Neural crest cell (in vitro differentiated cells): ENCODE results near the gene STPG3. TPM values are rescaled to one million over a fixed set of nuclear protein-coding genes. Genes with fewer than 3 reads are reported as not detected.

Experiments used
- DNase-seq: peaks from one replicate; pipeline ENCODE4 v3.0.0; 2021; ENCODE audit warnings: low read depth, mixed read lengths, low spot score
- H3K27ac Mint-ChIP-seq: one replicate; pipeline ENCODE4 v1.8.0; 2021; ENCODE audit warnings: mild to moderate bottlenecking, mixed read lengths; ENCODE audit not compliant: unreplicated experiment
- H3K27me3 Mint-ChIP-seq: 2 replicates; pipeline ENCODE4 v1.8.0; 2021; ENCODE audit warnings: low read depth, mild to moderate bottlenecking, mixed read lengths
- H3K36me3 Mint-ChIP-seq: 2 replicates; pipeline ENCODE4 v1.8.0; 2021; ENCODE audit warnings: low read depth, mild to moderate bottlenecking, mixed read lengths
- H3K4me1 Mint-ChIP-seq: 2 replicates; pipeline ENCODE4 v1.8.0; 2021; ENCODE audit warnings: mixed read lengths
- H3K4me3 Mint-ChIP-seq: one replicate; pipeline ENCODE4 v1.8.0; 2021; ENCODE audit warnings: mild to moderate bottlenecking, mixed read lengths
- H3K9me3 Mint-ChIP-seq: 2 replicates; pipeline ENCODE4 v1.8.0; 2021; ENCODE audit warnings: mixed read lengths
- total RNA-seq: library from RNA; stranded (reverse); gene quantifications from 2 replicates; pipeline ENCODE4 v1.2.1, GENCODE V29; 2021
- TF ChIP-seq, protein P1 (sequence below): fragments of 200-600 bp; sonication (generic); conservative IDR thresholded peaks from 2 replicates; pipeline ENCODE4 v1.5.0; 2021; ENCODE audit warnings: antibody characterized with exemption, mild to moderate bottlenecking

Gene STPG3
- total RNA-seq, 1 donor from 2014 or later, result 0.26 TPM

DNA sequence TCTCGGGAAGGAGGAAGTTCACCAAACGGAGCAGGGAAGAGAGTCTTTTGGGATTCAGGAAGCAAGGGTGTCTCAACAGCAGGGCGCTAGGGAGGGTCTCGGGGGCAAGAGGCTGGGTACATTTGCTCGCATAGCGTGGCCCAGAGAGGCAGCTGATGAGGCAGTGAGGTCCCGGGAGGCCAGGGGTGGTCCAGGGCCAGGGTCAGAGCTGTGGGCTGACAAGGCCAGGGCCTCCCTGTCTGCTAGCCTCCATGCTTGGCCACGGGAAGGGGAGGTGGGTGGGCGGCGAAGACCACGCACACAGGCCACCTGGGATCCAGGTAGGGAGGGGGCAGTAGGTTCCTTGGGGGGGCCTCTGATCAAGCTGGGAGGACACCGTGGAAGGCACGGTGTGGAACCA, 39.6 kb upstream of the STPG3 start:
- Mint-ChIP-seq H3K4me1 (peaks cover 11% of the 10 kb centered on the region), H3K4me3 (no peak overlapping the region), H3K36me3 (peaks cover 9% of the 10 kb centered on the region), H3K9me3 (no peaks in the 10 kb centered on the region), H3K27me3 (no peaks in the 10 kb centered on the region), H3K27ac (no peak overlapping the region)
- TF ChIP-seq, protein P1, sequence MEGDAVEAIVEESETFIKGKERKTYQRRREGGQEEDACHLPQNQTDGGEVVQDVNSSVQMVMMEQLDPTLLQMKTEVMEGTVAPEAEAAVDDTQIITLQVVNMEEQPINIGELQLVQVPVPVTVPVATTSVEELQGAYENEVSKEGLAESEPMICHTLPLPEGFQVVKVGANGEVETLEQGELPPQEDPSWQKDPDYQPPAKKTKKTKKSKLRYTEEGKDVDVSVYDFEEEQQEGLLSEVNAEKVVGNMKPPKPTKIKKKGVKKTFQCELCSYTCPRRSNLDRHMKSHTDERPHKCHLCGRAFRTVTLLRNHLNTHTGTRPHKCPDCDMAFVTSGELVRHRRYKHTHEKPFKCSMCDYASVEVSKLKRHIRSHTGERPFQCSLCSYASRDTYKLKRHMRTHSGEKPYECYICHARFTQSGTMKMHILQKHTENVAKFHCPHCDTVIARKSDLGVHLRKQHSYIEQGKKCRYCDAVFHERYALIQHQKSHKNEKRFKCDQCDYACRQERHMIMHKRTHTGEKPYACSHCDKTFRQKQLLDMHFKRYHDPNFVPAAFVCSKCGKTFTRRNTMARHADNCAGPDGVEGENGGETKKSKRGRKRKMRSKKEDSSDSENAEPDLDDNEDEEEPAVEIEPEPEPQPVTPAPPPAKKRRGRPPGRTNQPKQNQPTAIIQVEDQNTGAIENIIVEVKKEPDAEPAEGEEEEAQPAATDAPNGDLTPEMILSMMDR, result no peak
- no peak for DNase-seq

DNA sequence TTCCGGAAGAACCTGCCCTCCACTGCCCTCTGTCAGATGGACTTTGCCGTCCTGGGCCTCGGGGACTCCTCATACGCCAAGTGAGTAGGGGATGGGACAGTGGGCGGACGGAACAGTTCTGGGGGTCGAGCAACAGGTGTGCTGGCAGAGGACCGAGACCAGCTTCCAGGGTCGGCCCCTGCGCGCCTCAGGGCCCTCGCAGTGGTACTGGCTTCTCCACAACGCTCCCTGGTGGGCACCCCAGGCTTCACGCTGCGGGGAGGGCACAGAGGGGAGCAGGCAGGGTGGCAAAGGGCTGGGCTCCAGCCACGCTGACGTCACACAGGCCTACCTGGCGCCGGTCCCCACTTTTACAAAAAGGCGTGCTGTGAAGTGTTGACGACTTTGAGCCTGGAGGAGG, 38.6 kb upstream of the STPG3 start:
- H3K27me3 Mint-ChIP-seq, result no peaks in the 10 kb centered on the region
- no peak overlapping the region for H3K27ac Mint-ChIP-seq
- no peaks in the 10 kb centered on the region for H3K9me3 Mint-ChIP-seq
- H3K4me1 Mint-ChIP-seq, result peaks cover 1% of the 10 kb centered on the region
- TF ChIP-seq, protein P1, result no peak
- peaks cover 4% of the 10 kb centered on the region for H3K36me3 Mint-ChIP-seq
- H3K4me3 Mint-ChIP-seq, result no peak overlapping the region
- no peak for DNase-seq

DNA sequence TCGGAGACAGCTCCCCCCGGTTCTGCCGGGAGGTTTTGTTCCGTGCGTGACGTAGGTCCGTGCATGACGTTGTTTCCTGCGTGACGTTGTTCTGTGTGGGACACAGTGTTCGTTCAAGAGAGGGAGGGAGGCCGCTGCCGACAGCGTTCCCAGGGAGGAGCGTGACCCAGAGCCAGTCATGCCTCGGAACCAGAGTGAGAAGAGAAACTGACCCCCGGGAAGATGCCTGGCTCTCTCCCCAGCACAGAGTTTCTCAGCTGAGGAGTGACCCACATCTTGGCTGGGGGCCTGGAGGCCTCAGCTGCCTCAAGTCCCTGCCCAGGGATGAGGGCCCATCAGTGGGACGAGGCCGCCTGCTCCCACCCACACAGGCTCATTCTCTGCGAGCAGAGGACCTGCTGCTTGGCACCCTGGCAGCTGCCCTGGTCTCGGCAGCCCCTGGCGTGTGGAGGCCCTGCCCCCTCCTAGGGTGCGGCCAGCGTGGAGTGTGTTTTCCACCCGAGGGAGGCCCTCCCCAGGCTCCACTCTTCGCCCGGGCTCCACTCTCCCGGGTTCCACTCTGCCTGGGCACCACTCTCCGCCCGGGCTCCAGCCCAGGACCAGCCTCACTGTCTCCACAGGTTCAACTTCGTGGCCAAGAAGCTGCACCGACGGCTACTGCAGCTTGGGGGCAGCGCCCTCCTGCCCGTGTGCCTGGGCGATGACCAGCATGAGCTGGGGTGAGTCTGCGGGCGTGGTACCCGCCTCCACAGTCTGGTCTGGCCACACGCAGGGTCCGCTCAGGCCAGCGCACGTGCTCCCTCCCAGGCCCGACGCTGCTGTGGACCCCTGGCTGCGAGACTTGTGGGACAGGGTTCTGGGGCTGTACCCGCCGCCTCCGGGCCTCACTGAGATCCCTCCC, 37.7 kb upstream of the STPG3 start:
- DNase-seq, result no peak
- Mint-ChIP-seq H3K27ac (no peak overlapping the region), H3K36me3 (peaks cover 2% of the 10 kb centered on the region), H3K4me1 (no peaks in the 10 kb centered on the region), H3K27me3 (no peaks in the 10 kb centered on the region), H3K9me3 (no peaks in the 10 kb centered on the region), H3K4me3 (peak overlapping the region; percentile 11)
- TF ChIP-seq, protein P1, result no peak

DNA sequence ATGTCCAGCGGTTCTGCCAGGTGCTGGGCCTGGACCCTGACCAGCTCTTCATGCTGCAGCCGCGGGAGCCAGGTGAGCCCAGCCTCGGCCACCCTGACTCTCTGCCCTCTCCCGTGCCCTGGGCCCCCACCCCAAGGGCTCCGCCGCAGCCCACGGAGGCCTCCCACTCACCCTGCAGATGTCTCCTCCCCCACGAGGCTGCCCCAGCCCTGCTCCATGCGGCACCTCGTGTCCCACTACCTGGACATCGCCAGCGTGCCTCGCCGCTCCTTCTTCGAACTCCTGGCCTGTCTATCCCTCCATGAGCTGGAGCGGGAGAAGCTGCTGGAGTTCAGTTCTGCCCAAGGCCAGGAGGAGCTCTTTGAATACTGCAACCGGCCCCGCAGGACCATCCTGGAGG, 36.5 kb upstream of the STPG3 start:
- Mint-ChIP-seq H3K9me3 (no peaks in the 10 kb centered on the region), H3K4me1 (no peaks in the 10 kb centered on the region), H3K27me3 (no peaks in the 10 kb centered on the region), H3K27ac (no peak overlapping the region), H3K36me3 (peaks cover 2% of the 10 kb centered on the region), H3K4me3 (no peak overlapping the region)
- DNase-seq, result no peak
- TF ChIP-seq, protein P1, result no peak

DNA sequence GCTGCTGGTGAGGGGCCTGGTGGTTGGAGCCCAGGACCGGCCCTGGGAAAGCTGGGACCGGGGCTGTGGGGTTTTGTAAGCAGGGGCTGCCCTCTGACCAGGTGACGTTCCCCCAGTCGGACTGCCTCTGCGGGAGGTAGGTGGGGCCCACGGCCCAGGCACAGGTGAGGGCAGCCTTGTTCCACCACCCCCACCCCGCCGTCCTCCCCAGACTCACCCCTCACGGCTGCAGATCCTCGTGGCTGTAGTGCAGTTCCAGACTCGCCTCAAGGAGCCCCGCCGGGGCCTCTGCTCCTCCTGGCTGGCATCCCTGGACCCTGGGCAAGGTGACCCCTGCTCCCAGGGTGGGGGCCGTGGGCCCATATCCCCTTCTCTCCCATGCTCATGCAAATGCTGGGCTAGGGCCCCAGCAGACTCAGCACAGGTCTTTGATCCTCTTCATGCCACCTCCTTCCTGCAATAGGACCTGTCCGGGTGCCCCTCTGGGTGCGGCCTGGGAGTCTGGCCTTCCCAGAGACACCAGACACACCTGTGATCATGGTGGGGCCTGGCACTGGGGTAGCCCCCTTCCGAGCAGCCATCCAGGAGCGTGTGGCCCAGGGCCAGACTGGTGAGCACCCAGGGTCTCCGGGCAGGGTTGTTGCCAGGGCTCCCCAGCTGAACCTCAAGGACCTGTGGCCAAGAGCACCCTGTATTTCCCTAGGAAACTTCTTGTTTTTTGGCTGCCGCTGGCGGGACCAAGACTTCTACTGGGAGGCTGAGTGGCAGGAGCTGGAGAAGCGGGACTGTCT, 35.7 kb upstream of the STPG3 start:
- peaks cover 2% of the 10 kb centered on the region for H3K36me3 Mint-ChIP-seq
- no peaks in the 10 kb centered on the region for H3K4me1 Mint-ChIP-seq
- no peak overlapping the region for H3K27ac Mint-ChIP-seq
- H3K4me3 Mint-ChIP-seq, result no peak overlapping the region
- no peak for DNase-seq
- no peaks in the 10 kb centered on the region for H3K27me3 Mint-ChIP-seq
- no peaks in the 10 kb centered on the region for H3K9me3 Mint-ChIP-seq
- TF ChIP-seq, protein P1, result no peak
